ENCODE measurements around the gene CXCR6.

CXCR6 gene

DNA sequence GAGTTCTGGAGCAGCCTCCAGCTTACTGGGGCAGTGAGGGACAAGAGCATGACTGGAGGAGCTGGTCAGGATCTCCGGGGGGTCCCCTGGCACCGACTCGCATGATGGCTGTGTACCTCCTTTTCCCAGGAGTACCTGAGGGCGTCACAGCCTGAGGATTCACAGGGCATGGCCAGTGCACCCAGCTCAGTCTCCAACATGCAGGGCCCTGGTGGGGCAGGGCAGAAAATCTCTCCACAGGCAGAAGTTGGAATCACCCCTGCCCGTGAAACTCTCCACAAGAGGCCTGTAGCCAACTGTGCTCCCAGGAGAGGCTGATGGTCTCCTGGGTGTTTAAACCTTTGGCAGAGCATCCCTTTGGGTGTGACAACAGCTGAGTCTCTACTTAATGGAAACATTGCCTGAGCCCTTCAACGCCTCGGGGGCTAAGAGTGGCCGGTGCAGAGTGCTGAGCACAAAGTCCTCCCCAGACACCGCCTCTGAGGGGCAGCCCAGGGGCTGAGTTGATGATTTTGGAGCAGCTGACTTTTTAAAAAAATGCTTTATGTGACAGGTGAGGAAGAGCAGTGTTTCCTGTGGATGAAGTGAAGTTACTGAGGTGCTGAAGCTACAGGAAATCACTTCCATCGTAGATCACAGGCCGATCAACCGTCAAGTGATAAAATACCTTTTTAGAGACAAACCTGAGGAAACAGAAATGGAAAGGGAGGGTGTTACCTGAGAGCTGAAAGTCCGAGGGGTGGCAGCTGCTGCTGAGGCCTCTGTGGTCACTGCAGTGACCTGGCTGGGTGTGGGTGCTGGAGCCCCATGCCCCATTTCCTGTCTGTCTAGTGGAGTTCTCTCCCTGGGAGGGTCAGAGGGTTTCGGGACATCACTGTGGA is 21.9 kb upstream of the CXCR6 start:
- DNase-seq, result no peak

DNA sequence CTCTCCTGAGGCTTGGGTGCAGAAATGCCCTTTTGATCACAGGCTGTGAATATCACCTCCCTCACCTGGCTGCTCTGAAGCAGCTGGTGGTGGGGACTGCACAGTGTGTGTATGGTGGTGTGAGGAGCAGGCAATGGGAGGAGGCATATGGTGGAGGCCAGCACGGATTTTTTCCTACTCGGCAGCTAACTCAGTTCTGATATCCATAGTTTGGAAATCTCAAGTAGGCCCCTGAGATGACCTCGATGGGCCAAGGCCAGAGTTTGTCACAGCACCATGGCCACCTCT is 21.3 kb upstream of the CXCR6 start:
- no peak for DNase-seq

DNA sequence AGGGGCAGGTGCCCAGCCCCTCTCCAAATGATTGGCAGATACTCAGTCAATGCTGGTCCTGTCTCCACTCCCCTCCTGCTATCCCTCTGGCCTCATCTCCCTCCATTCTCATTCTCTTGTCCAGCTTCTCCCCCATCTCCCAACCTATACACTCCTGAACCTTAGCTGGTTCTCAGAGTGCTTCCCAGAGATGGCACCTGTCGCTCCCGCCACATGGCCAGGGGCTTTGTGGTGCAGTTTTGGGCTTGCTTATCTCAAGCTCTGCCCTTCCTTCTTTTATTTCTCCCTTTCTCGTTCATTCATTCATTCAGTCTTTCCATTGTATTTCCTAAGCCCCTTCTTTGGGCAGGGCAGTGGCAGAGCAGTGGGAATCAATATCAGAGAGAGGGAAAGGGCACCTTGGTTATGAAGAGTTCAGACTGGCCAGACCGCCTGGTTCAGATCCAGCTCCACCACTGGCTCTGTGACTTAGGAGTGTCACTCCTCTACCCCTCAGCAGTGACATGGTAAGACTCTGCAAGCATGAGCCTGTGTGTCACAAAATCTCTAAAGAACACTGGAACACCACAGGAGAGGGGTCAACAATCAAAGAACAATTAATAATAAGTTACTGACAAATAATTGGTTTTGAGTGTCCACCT is 20.2 kb upstream of the CXCR6 start:
- no peak for DNase-seq

DNA sequence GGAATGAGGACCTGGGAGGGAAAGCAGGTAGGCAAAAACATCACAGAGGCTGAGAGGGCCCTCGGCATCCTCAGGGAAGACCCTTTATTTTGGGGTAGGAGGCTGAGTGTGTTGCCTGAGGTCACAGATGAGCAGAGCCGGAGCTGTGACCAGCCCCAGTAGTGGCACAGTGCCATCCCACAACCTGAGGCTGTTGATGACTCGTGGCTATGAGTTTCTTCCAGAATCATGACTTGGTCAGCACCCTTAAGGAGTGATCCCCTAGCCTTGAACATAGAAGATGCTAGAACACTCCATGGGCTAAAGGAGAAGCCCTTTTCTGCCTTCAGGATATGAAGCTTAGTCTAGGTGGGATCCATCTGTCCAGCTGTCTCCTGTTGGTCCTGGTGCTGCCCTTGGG is 19.5 kb upstream of the CXCR6 start:
- no peak for DNase-seq

DNA sequence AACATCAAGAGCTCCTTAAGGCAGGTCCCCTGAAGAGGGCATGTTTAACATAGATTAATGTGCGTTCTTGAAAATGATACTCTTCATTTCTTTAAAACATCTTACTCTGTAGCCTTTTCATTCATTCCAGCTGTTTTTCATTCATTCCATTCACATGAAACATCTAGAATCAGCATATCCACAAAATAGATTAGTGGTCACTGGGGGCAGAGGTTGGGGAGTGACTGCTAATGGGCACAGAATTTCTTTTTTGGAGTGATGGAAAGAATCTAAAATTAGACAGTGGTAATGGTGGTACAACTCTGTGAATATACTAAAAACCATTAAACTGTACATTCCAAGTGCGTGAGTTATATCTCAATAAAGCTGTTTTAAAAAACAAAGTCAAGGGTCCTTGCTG is 15.4 kb upstream of the CXCR6 start:
- DNase-seq, result no peak

DNA sequence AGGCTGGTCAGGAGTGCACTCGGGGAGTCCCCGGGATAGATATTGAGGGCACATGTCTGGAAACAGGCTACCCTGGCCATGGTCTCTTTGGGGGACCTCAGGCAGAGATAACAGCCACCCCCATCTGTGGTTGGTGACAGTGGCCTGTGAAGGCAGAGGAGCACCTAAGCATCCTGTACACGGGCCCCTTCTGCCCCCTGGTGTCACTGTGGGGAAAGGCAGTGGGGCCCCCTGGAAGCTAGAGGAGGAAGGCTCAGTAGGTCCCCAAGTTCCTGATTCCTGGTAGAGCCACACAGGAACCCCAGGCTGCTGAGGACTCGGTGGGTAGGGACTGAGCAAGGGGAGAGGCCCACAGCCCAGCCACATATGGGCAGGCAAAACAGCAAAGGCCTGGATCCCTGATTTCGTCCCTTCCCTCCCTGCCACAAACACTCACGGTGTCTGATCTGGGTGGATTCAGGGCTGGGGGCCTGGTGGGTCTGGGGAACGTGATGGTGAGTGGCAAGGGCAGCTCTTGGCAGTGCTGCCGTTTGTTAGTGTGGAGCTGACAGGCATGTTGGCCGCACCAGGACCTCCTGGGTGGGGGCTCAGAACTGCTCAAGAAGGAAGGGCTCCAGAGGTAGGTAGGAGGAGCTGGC is 14.1 kb upstream of the CXCR6 start:
- DNase-seq, result peak in 28 of 58 donors; percentile 2 to 70 (median 14)

DNA sequence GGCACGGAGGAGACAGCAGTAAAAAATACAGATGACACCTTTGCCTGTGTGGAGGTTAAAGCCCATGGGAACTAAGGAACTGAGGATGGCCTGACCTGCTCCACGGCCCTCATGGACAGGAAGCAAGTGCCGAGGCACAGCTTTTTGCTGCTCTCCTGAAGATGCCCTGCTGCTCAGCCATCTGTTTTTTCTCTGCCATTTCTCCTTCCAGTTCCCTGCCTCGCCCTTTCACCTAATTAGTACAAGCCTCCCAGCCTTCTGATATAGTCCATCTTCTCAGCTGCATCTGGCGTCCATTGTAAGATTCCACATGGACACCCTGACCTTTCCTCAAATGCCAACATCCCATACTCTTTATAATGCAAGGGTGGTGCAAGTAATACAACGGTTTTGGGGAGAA is 11.8 kb upstream of the CXCR6 start:
- DNase-seq, result no peak

DNA sequence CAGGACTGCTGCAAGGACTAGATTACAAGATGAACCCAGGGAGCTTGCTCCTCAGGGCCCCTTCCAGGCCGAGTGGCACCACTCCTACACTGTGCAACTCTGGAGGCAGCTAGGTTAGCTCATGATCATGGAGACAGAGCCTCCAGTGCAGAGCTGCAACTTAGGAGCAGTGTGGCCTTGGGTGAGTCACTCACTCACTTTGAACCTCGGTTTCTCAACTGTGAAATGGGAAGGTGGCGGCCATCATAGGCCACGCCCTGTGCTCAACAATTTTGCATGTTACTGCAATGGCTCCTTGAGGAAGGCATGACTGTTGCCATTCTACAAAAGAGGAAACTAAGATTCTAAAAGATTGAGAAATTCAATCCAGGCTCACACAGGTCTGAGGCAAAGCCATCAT is 11.2 kb upstream of the CXCR6 start:
- DNase-seq, result no peak

DNA sequence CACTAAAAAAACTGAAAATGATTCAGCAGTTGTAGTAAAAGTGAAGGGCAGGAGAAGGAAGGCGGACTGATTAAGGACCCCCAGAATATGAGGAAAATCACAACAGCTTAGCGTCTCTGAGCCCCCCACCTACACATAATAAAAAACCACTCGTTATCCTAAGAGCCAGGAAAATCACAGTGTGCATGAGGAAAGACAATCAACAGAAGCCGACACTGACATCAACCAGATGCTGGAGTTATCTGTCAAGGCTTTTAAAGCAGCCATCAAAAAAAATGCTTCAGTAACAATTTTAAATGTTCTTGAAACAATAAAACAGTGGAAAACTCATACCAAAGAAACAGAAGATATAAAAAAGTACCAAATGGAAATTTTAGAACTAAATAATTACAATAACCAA is 9.7 kb upstream of the CXCR6 start:
- DNase-seq, result no peak

DNA sequence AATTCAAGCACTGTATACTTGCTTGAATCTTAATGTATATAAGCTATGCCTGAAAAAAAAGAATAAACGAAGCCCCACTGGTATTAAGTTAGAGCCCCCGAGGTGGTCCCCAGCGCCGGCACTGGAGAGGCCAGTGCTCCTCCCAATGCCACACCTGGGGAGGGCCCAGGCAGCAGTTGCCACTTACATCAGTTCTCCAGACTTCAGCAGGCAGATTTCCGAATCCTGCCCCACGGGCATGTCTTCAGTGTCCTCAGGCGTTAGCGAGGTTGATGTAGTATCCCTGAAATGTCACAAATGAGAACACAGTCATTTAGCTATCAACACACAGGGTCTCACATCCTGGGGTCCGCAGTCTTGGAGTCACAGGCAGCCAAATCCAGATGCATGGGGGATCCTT is 7.0 kb upstream of the CXCR6 start:
- DNase-seq, result no peak

DNA sequence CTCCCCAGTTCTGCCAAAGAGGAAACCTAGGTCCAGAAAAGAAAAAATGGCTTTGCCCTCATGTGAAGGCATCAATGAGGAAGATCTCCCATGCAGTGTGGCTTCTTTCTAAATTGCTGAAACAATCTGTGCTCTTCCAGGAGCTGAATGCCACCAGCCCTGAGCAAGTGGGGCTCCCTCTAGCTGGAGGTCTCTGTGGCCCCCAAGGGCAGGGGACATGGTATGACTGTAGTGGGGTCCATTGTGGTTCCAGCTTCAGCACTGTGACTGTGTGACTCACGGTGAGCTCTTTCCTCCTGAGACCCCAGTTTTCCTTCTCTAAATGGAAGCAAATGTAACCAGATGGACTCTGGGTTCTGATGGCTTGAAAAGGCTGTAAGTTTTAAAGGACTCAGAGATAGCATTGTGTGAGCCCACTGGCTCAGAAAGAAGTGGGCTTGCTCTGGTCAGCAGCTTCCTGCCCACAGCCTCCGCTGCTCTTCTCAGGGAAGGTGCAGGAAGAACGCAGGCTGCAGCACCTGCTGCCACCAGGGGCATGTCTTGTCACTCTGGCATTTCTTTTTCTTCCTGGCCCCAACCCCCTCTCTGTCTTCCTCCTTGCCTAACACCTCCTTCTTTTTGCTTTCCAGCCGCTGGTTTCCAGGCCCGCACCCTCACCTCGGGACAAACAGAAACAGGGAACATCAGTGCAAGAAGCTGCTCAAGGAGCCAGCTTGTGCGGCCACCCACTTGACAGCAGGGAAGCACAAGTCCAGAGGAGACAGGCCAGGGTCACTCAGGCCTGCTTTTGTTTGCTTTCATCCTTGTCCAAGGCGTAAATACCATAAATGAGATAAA is 5.8 kb upstream of the CXCR6 start:
- no peak for DNase-seq

DNA sequence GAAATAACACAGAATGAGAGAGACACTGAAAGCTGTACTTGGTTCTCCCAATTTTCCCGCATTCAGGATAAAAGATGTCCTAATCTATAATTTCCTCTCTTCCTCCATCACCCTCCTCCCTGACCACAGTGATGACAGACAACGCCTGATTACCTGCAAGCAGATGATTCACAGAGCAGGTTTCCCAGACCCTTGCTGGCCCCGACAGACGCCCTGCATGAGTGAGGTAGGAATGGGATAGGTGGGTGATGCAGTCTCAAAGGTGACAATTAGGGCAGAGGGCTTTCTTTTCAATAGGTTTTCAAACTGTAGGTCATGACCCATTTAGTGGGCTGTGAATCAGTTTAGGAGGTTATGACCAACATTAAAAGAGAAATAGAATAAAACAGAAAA is 5.2 kb upstream of the CXCR6 start:
- DNase-seq, result no peak

DNA sequence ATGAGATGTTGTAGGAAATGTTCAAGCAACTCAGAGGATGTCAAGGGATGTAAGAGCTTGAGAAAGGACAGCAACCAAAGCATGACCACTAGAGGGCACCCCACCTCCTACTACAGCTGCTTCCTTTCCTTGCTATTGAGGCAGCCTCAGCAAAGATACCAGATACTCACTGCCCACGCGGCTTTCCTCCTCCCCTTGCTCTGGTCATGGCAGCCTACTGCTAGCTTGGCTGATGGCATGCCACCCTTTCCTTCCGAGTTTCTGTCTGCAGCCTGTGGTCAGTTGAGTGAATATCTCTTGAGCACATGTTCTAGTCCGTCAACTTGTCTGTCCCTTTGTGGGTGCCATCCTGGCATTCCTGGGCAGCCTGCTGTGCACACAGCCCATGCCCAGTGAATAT is 4.4 kb upstream of the CXCR6 start:
- peak in 55 of 58 donors; percentile 27 to 91 (median 73) for DNase-seq

DNA sequence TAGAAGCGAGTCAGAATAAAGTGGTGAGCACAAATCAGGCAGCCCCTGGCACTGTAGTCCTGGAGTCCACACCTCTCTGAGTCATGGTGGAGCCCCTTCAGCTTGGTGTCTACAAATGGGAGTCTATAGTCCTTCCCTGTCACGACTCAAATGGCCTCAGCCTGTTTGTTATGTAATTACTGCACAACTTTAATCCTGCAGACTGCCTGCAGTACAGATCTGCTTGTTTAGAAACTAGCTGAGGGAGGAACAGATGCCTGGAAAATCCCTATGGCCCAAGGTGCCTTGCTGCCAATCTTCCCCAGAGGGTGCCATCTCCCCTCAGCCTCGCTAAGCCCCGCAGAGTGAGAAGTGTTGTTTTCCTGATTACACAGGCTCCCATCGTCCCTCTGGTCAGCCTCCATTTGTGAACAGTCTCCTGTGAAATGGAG is 3.9 kb upstream of the CXCR6 start:
- DNase-seq, result peak in 12 of 58 donors; percentile 6 to 59 (median 25)

DNA sequence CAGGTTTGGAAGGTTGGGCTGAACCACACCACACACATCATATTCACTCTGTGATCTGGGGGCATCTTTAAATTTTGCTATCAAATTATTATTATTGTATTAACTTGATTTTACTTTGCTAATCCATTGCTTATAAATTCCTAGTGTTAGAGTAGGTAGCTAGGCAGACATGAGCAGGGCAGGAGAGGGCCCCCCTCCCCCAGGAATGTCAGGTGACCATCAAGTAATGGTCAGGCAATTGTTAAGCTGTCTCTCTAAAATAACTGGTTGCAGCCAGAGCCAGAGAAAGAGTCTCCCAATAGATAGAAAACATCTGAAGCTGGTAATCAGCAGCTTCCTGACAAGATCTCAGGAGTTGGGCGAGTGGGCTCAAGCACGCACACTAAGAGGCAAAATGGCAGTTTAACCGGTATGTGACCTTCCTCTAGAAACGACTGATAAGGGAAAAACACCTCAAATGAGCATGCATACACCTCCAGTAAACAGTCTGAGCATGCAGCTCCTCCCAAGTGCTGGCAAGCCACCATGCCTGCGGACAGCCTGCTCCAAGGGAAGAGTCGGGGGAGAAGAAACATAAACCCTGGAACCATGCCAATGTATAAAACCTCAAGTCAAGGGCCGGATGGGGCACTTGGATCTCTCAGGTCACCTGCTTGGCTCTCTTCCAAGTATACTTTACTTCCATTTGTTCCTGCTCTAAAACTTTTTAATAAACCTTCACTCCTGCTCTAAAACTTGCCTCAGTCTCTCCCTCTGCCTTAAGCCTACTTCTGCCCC is 3.1 kb upstream of the CXCR6 start:
- no peak for DNase-seq

DNA sequence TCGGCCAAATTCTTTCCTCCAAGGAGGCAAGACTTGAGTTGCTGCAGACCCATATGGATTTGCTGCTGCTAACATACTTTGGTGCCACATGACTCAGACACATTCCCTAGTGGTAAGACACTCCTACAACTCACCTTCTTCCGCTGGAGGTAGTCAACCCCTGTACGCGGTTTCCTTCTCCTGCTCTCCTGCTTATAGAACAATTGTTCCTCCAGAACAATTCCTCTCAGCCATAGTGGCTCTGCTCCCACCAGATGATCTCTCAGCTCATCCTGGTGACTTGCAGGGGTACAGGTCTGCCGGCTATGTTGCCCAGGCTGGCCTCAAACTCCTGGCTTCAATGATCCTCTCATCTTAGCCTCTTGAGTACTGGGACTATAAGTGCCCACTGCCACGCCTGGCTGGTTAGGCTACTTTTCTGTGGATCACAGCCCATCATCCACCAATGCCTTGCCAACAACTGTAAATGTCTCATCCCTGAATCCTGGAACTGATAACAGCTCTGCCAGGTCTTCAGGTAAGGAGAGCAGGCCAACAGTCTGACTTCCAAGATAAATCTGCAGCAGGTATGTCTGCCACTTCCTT is 2.4 kb upstream of the CXCR6 start:
- no peak for DNase-seq

DNA sequence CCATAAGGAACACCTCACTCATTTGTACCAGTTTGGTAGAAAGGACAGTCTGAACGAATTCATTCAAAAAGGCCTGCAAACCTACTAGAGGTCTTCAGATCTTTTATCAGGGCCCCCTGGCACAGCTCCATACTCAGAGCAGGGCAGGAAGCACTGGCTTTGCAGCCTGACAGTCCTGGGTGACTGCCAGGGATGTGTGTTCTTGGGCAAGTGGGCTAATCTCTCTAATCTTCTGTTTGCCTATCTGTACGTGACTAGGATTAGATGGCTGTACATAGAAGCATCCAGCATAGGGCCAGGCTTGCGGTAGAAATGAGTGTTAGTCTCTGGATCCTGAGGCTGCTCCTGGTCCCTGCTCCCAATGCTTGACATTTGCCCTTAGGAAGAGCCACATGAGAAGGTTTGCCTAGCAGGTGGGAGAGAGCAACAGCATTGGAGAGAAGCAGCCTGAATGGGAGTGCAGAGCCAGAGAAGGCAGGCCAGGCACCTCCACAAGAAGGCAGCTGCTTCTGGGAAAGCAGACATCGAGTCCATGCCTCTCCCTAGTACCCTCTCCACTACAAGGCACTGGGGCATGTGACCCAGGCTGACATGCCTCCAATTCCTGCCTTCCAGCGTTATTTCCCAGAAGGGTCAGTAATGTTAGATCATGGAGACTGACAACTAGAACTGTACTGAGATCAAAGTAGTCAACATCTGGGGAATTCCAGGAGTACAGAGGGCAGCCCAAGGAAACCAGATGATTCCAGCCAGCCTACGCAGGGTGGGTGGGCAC is 1.0 kb upstream of the CXCR6 start:
- DNase-seq, result no peak

DNA sequence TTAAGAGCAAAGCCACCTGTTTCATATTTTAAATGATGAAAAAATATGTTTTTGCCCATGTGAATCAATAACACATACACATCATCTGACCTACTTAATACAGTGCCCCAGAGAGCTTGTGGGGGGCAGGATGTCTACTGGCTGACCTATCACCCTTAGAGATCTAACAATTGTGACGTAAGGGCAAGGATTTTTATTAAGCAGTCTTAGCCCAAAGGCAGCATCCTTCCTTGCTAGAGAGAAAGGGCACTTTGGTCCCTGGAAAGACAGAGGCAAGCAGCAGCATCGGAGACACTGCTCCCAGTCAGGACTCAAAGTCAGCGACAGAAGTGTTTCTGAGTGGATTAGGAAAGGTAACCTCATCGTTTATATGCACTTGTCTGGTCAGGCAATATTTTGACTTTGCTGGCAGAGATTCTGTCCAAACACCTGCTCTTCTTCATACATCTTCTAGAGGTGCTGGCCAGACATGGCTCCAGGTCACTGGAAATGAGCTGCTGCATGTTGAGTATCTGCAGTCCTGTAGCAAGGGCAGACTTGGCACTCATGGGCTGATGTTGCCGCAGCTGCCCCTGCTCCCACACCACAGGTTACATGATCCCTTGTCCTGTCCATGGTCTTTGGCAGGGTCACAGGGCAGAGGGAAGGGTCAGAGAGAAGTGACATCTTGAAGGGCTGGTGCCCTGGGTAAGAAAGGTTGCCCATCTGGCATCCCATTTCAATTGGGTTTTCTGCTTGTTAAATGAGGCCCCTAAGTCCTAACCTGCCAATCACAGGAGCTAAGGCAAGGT is 1.8 kb downstream of the CXCR6 start:
- DNase-seq, result no peak

DNA sequence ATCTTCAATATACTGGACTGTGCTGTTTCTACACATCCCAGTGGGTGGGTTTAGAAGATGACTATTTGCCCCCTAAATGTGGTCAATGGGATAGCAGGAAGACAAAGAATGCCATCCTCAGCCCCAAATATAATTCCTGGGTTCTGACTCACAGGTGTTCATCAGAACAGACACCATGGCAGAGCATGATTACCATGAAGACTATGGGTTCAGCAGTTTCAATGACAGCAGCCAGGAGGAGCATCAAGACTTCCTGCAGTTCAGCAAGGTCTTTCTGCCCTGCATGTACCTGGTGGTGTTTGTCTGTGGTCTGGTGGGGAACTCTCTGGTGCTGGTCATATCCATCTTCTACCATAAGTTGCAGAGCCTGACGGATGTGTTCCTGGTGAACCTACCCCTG is 3.0 kb downstream of the CXCR6 start:
- no peak for DNase-seq
